ENCODE results near the gene RANBP2.

Gene RANBP2

GRCh38 chr2:108824316-108825070 lies 105.2 kb downstream of the RANBP2 start:
- H3K27me3 ChIP-seq (ENCODE audit: insufficient read depth, low read length), result no peaks in the 10 kb centered on the region
- H3K36me3 ChIP-seq (ENCODE audit: insufficient read depth, low read depth, low read length), result peaks cover 36% of the 10 kb centered on the region
- no peaks in the 10 kb centered on the region for H3K4me1 ChIP-seq (ENCODE audit: insufficient read depth, low read length)
- no peak overlapping the region for H3K27ac ChIP-seq (ENCODE audit: low read length)
- no peak overlapping the region for H3K9ac ChIP-seq (ENCODE audit: low read depth, low read length)
- no peaks in the 10 kb centered on the region for H3K9me3 ChIP-seq (ENCODE audit: insufficient read depth, low read depth, low read length)
- no peak overlapping the region for H3K4me3 ChIP-seq (ENCODE audit: low read length)

- peaks cover 28% of the 10 kb centered on the region for H3K36me3 ChIP-seq (ENCODE audit: insufficient read depth, low read depth, low read length)
- no peaks in the 10 kb centered on the region for H3K27me3 ChIP-seq (ENCODE audit: insufficient read depth, low read length)
- H3K9me3 ChIP-seq (ENCODE audit: insufficient read depth, low read depth, low read length), result no peaks in the 10 kb centered on the region
- H3K4me1 ChIP-seq (ENCODE audit: insufficient read depth, low read length), result no peaks in the 10 kb centered on the region
- no peak overlapping the region for H3K4me3 ChIP-seq (ENCODE audit: low read length)
- no peak overlapping the region for H3K9ac ChIP-seq (ENCODE audit: low read depth, low read length)
- no peak overlapping the region for H3K27ac ChIP-seq (ENCODE audit: low read length)
These were observed 106.0 kb downstream of the RANBP2 start for GRCh38 chr2:108825254-108825653.

- H3K9ac ChIP-seq (ENCODE audit: low read depth, low read length), result no peak overlapping the region
- peaks cover 24% of the 10 kb centered on the region for H3K36me3 ChIP-seq (ENCODE audit: insufficient read depth, low read depth, low read length)
- H3K27ac ChIP-seq (ENCODE audit: low read length), result no peak overlapping the region
- H3K27me3 ChIP-seq (ENCODE audit: insufficient read depth, low read length), result no peaks in the 10 kb centered on the region
- no peaks in the 10 kb centered on the region for H3K4me1 ChIP-seq (ENCODE audit: insufficient read depth, low read length)
- no peak overlapping the region for H3K4me3 ChIP-seq (ENCODE audit: low read length)
- H3K9me3 ChIP-seq (ENCODE audit: insufficient read depth, low read depth, low read length), result no peaks in the 10 kb centered on the region
These were observed 106.5 kb downstream of the RANBP2 start for GRCh38 chr2:108825736-108826135.

- Histone ChIP-seq H3K27me3 (ENCODE audit: insufficient read depth, low read length) (no peaks in the 10 kb centered on the region), H3K36me3 (ENCODE audit: insufficient read depth, low read depth, low read length) (peaks cover 17% of the 10 kb centered on the region), H3K4me1 (ENCODE audit: insufficient read depth, low read length) (peaks cover 4% of the 10 kb centered on the region; the same call in 1 of the 2 replicates)
These were observed 110.5 kb downstream of the RANBP2 start for GRCh38 chr2:108829578-108830310.

GRCh38 chr2:108833219-108833618 lies 113.9 kb downstream of the RANBP2 start:
- Histone ChIP-seq H3K9me3 (ENCODE audit: insufficient read depth, low read depth, low read length) (peaks cover 11% of the 10 kb centered on the region; the same call in 1 of the 2 replicates), H3K36me3 (ENCODE audit: insufficient read depth, low read depth, low read length) (peaks cover 23% of the 10 kb centered on the region; the same call in 1 of the 2 replicates), H3K27me3 (ENCODE audit: insufficient read depth, low read length) (no peaks in the 10 kb centered on the region), H3K4me3 (ENCODE audit: low read length) (no peak overlapping the region), H3K9ac (ENCODE audit: low read depth, low read length) (no peak overlapping the region), H3K27ac (ENCODE audit: low read length) (no peak overlapping the region), H3K4me1 (ENCODE audit: insufficient read depth, low read length) (peaks cover 4% of the 10 kb centered on the region; the same call in 1 of the 2 replicates)

More at GRCh38 chr2:108829578-108830310, 110.5 kb downstream of the RANBP2 start:
- Histone ChIP-seq H3K9me3 (ENCODE audit: insufficient read depth, low read depth, low read length) (no peaks in the 10 kb centered on the region), H3K9ac (ENCODE audit: low read depth, low read length) (no peak overlapping the region), H3K4me3 (ENCODE audit: low read length) (no peak overlapping the region), H3K27ac (ENCODE audit: low read length) (no peak overlapping the region)

GRCh38 chr2:108834620-108835019 lies 115.3 kb downstream of the RANBP2 start:
- Histone ChIP-seq H3K4me3 (ENCODE audit: low read length) (no peak overlapping the region), H3K27me3 (ENCODE audit: insufficient read depth, low read length) (no peaks in the 10 kb centered on the region), H3K9ac (ENCODE audit: low read depth, low read length) (no peak overlapping the region), H3K36me3 (ENCODE audit: insufficient read depth, low read depth, low read length) (peaks cover 32% of the 10 kb centered on the region), H3K9me3 (ENCODE audit: insufficient read depth, low read depth, low read length) (peaks cover 20% of the 10 kb centered on the region), H3K27ac (ENCODE audit: low read length) (no peak overlapping the region), H3K4me1 (ENCODE audit: insufficient read depth, low read length) (peaks cover 4% of the 10 kb centered on the region; the same call in 1 of the 2 replicates)

GRCh38 chr2:108835040-108835439 lies 115.8 kb downstream of the RANBP2 start:
- H3K36me3 ChIP-seq (ENCODE audit: insufficient read depth, low read depth, low read length), result peaks cover 36% of the 10 kb centered on the region
- no peak overlapping the region for H3K27ac ChIP-seq (ENCODE audit: low read length)
- peaks cover 22% of the 10 kb centered on the region for H3K9me3 ChIP-seq (ENCODE audit: insufficient read depth, low read depth, low read length)
- peaks cover 4% of the 10 kb centered on the region; the same call in 1 of the 2 replicates for H3K4me1 ChIP-seq (ENCODE audit: insufficient read depth, low read length)
- H3K27me3 ChIP-seq (ENCODE audit: insufficient read depth, low read length), result no peaks in the 10 kb centered on the region
- no peak overlapping the region for H3K4me3 ChIP-seq (ENCODE audit: low read length)
- no peak overlapping the region for H3K9ac ChIP-seq (ENCODE audit: low read depth, low read length)
